ENCODE measurements around the gene NFX1. TPM values are rescaled to one million over a fixed set of nuclear protein-coding genes. Genes with fewer than 3 reads are reported as not detected.

The NFX1 gene
- total and polyA plus RNA-seq, 2 donors, result 15.5 to 23.3 TPM

- H3K27ac ChIP-seq (ENCODE audit: low read depth in 1 of 2, low read length in 1 of 2), result peak overlapping the region in 1 of 2 donors; percentile 88
- 25% methylated on average over 5 of the region's 5 CpGs for WGBS
- peaks cover 42 to 45% of the 10 kb centered on the region in 2 donors for H3K4me1 ChIP-seq (ENCODE audit: control insufficient read depth in 2 of 2, insufficient read depth in 2 of 2, low read length in 2 of 2)
- H3K27me3 ChIP-seq (ENCODE audit: control insufficient read depth in 2 of 2, insufficient read depth in 1 of 2, low read length in 1 of 2), result no peaks in the 10 kb centered on the region
- H3K9me3 ChIP-seq (ENCODE audit: control insufficient read depth in 2 of 2, insufficient read depth in 1 of 2, low read length in 1 of 2), result no peaks in the 10 kb centered on the region
- H3K4me3 ChIP-seq (ENCODE audit: low read length in 2 of 2), result no peak overlapping the region
- H3K36me3 ChIP-seq (ENCODE audit: control insufficient read depth in 2 of 2, insufficient read depth in 2 of 2, low read length in 1 of 2), result no peaks in the 10 kb centered on the region
- DNase-seq (ENCODE audit: low read depth in 6 of 9, low spot score in 9 of 9), result peak in 1 of 9 donors; percentile 68
Measured at GRCh38 chr9:33416996-33417395, 126.7 kb downstream of the NFX1 start.

- Histone ChIP-seq H3K9me3 (ENCODE audit: control insufficient read depth in 2 of 2, insufficient read depth in 1 of 2, low read length in 1 of 2) (no peaks in the 10 kb centered on the region), H3K4me1 (ENCODE audit: control insufficient read depth in 2 of 2, insufficient read depth in 2 of 2, low read length in 2 of 2) (peaks cover 42 to 45% of the 10 kb centered on the region in 2 donors), H3K27me3 (ENCODE audit: control insufficient read depth in 2 of 2, insufficient read depth in 1 of 2, low read length in 1 of 2) (no peaks in the 10 kb centered on the region), H3K27ac (ENCODE audit: low read depth in 1 of 2, low read length in 1 of 2) (no peak overlapping the region), H3K36me3 (ENCODE audit: control insufficient read depth in 2 of 2, insufficient read depth in 2 of 2, low read length in 1 of 2) (no peaks in the 10 kb centered on the region), H3K4me3 (ENCODE audit: low read length in 2 of 2) (no peak overlapping the region)
- DNase-seq (ENCODE audit: low read depth in 6 of 9, low spot score in 9 of 9), result no peak
- 96% methylated on average over 8 of the region's 8 CpGs for WGBS
Measured at GRCh38 chr9:33418090-33418489, 127.8 kb downstream of the NFX1 start.

GRCh38 chr9:33419708-33420303, 129.5 kb downstream of the NFX1 start:
- Histone ChIP-seq H3K36me3 (ENCODE audit: control insufficient read depth in 2 of 2, insufficient read depth in 2 of 2, low read length in 1 of 2) (no peaks in the 10 kb centered on the region), H3K27ac (ENCODE audit: low read depth in 1 of 2, low read length in 1 of 2) (no peak overlapping the region), H3K9me3 (ENCODE audit: control insufficient read depth in 2 of 2, insufficient read depth in 1 of 2, low read length in 1 of 2) (no peaks in the 10 kb centered on the region), H3K4me1 (ENCODE audit: control insufficient read depth in 2 of 2, insufficient read depth in 2 of 2, low read length in 2 of 2) (peaks cover 32 to 36% of the 10 kb centered on the region in 2 donors), H3K27me3 (ENCODE audit: control insufficient read depth in 2 of 2, insufficient read depth in 1 of 2, low read length in 1 of 2) (no peaks in the 10 kb centered on the region), H3K4me3 (ENCODE audit: low read length in 2 of 2) (no peak overlapping the region)
- 81% methylated on average over 10 of the region's 10 CpGs for WGBS
- no peak for DNase-seq (ENCODE audit: low read depth in 6 of 9, low spot score in 9 of 9)

Other genes starting within 250 kb of the NFX1 start
- 27.3 TPM for gene SMU1, start 213.8 kb upstream of the NFX1 start, total RNA-seq
- gene SMU1, start 213.8 kb upstream of the NFX1 start, polyA plus RNA-seq, result 14.9 TPM
- 6.9 TPM for gene B4GALT1, start 123.2 kb upstream of the NFX1 start, total RNA-seq
- gene B4GALT1, start 123.2 kb upstream of the NFX1 start, polyA plus RNA-seq, result 37.1 TPM
- gene SPINK4, start 50.3 kb upstream of the NFX1 start, total RNA-seq, result 0.38 TPM
- 2.1 TPM for gene SPINK4, start 50.3 kb upstream of the NFX1 start, polyA plus RNA-seq
- 50.0 TPM for gene BAG1, start 25.8 kb upstream of the NFX1 start, total RNA-seq
- 88.8 TPM for gene BAG1, start 25.8 kb upstream of the NFX1 start, polyA plus RNA-seq
- gene CHMP5, start 25.5 kb upstream of the NFX1 start, total RNA-seq, result 79.8 TPM
- gene CHMP5, start 25.5 kb upstream of the NFX1 start, polyA plus RNA-seq, result 118 TPM
- gene AQP7, start 112.1 kb downstream of the NFX1 start, total RNA-seq, result 0.24 TPM
- 1.3 TPM for gene AQP7, start 112.1 kb downstream of the NFX1 start, polyA plus RNA-seq
- gene AQP3, start 157.1 kb downstream of the NFX1 start, total RNA-seq, result 256 TPM
- gene AQP3, start 157.1 kb downstream of the NFX1 start, polyA plus RNA-seq, result 129 TPM
- gene NOL6, start 183.4 kb downstream of the NFX1 start, total RNA-seq, result 12.0 TPM
- gene NOL6, start 183.4 kb downstream of the NFX1 start, polyA plus RNA-seq, result 29.5 TPM
- 1.0 TPM for gene ANKRD18B, start 233.7 kb downstream of the NFX1 start, total RNA-seq
- gene ANKRD18B, start 233.7 kb downstream of the NFX1 start, polyA plus RNA-seq, result 2.5 TPM